Adrenal gland (tissue), 12 donors: Measurements from ENCODE around the gene ZNF438. TPM values are rescaled to one million over a fixed set of nuclear protein-coding genes. Genes with fewer than 3 reads are reported as not detected.
"Not testable (repeated sequence)": the region's sequence is repeated elsewhere in the genome, so short reads cannot be mapped to it uniquely, and the experiment has no call there.

Source experiments
- DNase-seq, 7 donors: peaks; one replicate each; pipeline ENCODE4 v3.0.0-alpha.2; 2019 to 2020
- H3K27ac ChIP-seq, 5 donors: fragments of 200-600 bp; sonication (generic) in 4 of 5; 1 replicate in 3 of 5; 2 replicates in 2 of 5; pipeline versions ENCODE4 v1.5.1 to v1.8.0; 2016 to 2020; ENCODE audit warnings: mild to moderate bottlenecking in 1 of 5
- H3K27me3 ChIP-seq: fragments of 200-600 bp; 2 replicates; pipeline ENCODE4 v1.8.0; 2021
- H3K36me3 ChIP-seq, 2 donors: fragments of 200-600 bp; replicated peaks in 1 of 2; 1 replicate in 1 of 2; 2 replicates in 1 of 2; pipeline versions ENCODE4 v1.5.1 to v1.8.0; 2018 to 2022
- H3K4me1 ChIP-seq, 2 donors: fragments of 200-600 bp; replicated peaks in 1 of 2; 1 replicate in 1 of 2; 2 replicates in 1 of 2; pipeline versions ENCODE4 v1.5.1 to v1.8.0; 2018 to 2021
- H3K4me3 ChIP-seq, 4 donors: fragments of 200-600 bp; sonication (generic) in 3 of 4; one replicate each; pipeline ENCODE4 v1.5.1; 2016 to 2018
- H3K9me3 ChIP-seq, 3 donors: fragments of 200-600 bp; sonication (generic) in 1 of 3; replicated peaks in 1 of 3; 1 replicate in 2 of 3; 2 replicates in 1 of 3; pipeline versions ENCODE4 v1.5.1 to v1.8.0; 2016 to 2021
- POLR2A ChIP-seq, 2 donors: fragments of 450-650 bp; IDR thresholded peaks; one replicate each; pipeline ENCODE4 v1.6.1; 2017; ENCODE audit warnings: antibody characterized with exemption in 2 of 2, mild to moderate bottlenecking in 2 of 2, moderate library complexity in 1 of 2
- WGBS, 4 donors: extraction: QIAGEN DNeasy Blood & Tissue Kit in 2 of 4; methylation state at CpG; one replicate each; pipeline versions ENCODE4 v1.1.5 to v1.1.7; 2013 to 2017; 5-methylcytosine and 5-hydroxymethylcytosine counted together
- intact Hi-C, 2 donors: fragments of 100-400 bp; cut with DNase I; formaldehyde crosslinking; loops; one replicate each; pipeline versions ENCODE4 v1.14.1 to v1.15.0; 2022 to 2023
- polyA plus RNA-seq, 3 donors: library from polyadenylated mRNA; stranded (reverse); fragments of 200-250 nt in 2 of 3; fragments of 350-450 nt in 1 of 3; fragmentation: Illumina TruSeq in 1 of 3; extraction: RNeasy Lipid Tissue Mini Kit (QIAGEN cat#74804) in 1 of 3; gene quantifications; one replicate each; pipeline ENCODE4 v1.2.3, GENCODE V29; 2013 to 2014
- total RNA-seq, 9 donors: library from RNA; depleted of rRNA in 4 of 9; stranded (reverse); fragments of >200 nt in 4 of 9; fragments of 120-200 nt in 1 of 9; fragmentation: NEBNext Ultra II Directional in 1 of 9; extraction: Animal tissue kit (Norgen Biotek cat#: 25700) in 1 of 9; gene quantifications; one replicate each; pipeline versions ENCODE4 v1.1.0 to v1.2.4, GENCODE V29; 2013 to 2023
- TF ChIP-seq, protein P1 (sequence below), 6 experiments: fragments of 450-650 bp in 4 of 6; fragments of 200-600 bp in 2 of 6; sonication (generic) in 1 of 6; IDR thresholded peaks; 1 replicate in 5 of 6; 2 replicates in 1 of 6; pipeline versions ENCODE4 v1.5.1 to v1.8.0; 2016 to 2021; ENCODE audit warnings: antibody characterized with exemption in 6 of 6, mild to moderate bottlenecking in 2 of 6, moderate library complexity in 1 of 6
- donor health status: healthy with polysubstance abuse.
- donor health status: Bipolar disorder and iron deficiency.
- donor health status: DM: yes; HTN: yes; CAD: no.
- donor health status: DM: no; HTN: no; CAD: no.
- donor health status: DM: no; HTN: no; CAD: no.
- donor health status: DM: yes; HTN: yes; CAD: no.

ZNF438 gene
- total and polyA plus RNA-seq, 12 donors = 3.4 to 15.5 (median 5.7) TPM

GRCh38 chr10:31058795-31059703 is 27.4 kb upstream of the ZNF438 start:
- H3K9me3 ChIP-seq = no peaks in the 10 kb centered on the region
- no peaks in the 10 kb centered on the region for H3K4me1 ChIP-seq
- TF ChIP-seq, protein P1, sequence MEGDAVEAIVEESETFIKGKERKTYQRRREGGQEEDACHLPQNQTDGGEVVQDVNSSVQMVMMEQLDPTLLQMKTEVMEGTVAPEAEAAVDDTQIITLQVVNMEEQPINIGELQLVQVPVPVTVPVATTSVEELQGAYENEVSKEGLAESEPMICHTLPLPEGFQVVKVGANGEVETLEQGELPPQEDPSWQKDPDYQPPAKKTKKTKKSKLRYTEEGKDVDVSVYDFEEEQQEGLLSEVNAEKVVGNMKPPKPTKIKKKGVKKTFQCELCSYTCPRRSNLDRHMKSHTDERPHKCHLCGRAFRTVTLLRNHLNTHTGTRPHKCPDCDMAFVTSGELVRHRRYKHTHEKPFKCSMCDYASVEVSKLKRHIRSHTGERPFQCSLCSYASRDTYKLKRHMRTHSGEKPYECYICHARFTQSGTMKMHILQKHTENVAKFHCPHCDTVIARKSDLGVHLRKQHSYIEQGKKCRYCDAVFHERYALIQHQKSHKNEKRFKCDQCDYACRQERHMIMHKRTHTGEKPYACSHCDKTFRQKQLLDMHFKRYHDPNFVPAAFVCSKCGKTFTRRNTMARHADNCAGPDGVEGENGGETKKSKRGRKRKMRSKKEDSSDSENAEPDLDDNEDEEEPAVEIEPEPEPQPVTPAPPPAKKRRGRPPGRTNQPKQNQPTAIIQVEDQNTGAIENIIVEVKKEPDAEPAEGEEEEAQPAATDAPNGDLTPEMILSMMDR (IDR thresholded peaks at IDR 0.05) = no peak
- H3K36me3 ChIP-seq = no peaks in the 10 kb centered on the region
- no peak for DNase-seq
- no peak overlapping the region for H3K4me3 ChIP-seq
- no peaks in the 10 kb centered on the region for H3K27me3 ChIP-seq
- H3K27ac ChIP-seq = no peak overlapping the region
- WGBS, 4 donors = 39 to 51% (median 47%) methylated on average over 2 of the region's 2 CpGs
- intact Hi-C loops = no loop called here

DNA sequence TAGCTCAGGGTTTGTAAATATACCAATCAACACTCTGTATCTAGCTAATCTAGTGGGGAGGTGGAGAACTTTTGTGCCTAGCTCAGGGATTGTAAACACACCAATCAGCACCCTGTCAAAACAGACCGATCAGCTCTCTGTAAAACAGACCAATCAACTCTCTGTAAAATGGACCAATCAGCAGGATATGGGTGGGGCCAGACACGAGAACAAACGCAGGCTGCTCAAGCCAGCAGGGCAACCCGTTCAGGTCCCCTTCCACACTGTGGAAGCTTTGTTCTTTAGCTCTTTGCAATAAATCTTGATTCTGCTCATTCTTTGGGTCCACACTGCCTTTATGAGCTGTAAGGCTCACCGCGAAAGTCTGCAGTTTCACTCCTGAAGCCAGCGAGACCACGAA is 25.0 kb upstream of the ZNF438 start:
- H3K27ac ChIP-seq = not testable (repeated sequence)

GRCh38 chr10:31055573-31056251 is 24.0 kb upstream of the ZNF438 start:
- no peak for DNase-seq
- 85 to 89% (median 87%) methylated on average over 5 to 27 of the region's 27 CpGs for WGBS, 4 donors
- Histone ChIP-seq H3K27me3 (no peaks in the 10 kb centered on the region), H3K9me3 (no peaks in the 10 kb centered on the region), H3K4me3 (no peak overlapping the region), H3K27ac (no peak overlapping the region), H3K4me1 (no peaks in the 10 kb centered on the region), H3K36me3 (no peaks in the 10 kb centered on the region)
- intact Hi-C loops = no loop called here
- TF ChIP-seq POLR2A (IDR thresholded peaks at IDR 0.05) = no peak
- TF ChIP-seq, protein P1 (IDR thresholded peaks at IDR 0.05) = no peak

More for the DNA sequence above, 25.0 kb upstream of the ZNF438 start:
- H3K27me3 ChIP-seq, H3K36me3 ChIP-seq, H3K4me3 ChIP-seq, H3K4me1 ChIP-seq, H3K9me3 ChIP-seq, intact Hi-C loops, DNase-seq: not testable (repeated sequence)
- 71 to 84% (median 74%) methylated on average over 8 of the region's 8 CpGs for WGBS, 4 donors

GRCh38 chr10:31051703-31052102 is 20.0 kb upstream of the ZNF438 start:
- WGBS, 4 donors = 61 to 75% (median 73%) methylated on average over 4 of the region's 4 CpGs
- no peaks in the 10 kb centered on the region for H3K9me3 ChIP-seq
- H3K27ac ChIP-seq = no peak overlapping the region
- intact Hi-C loops = no loop called here
- no peak overlapping the region for H3K4me3 ChIP-seq
- no peak for DNase-seq
- H3K27me3 ChIP-seq = no peaks in the 10 kb centered on the region
- H3K4me1 ChIP-seq = no peaks in the 10 kb centered on the region
- TF ChIP-seq, protein P1 (IDR thresholded peaks at IDR 0.05) = no peak
- no peaks in the 10 kb centered on the region for H3K36me3 ChIP-seq
